Activated naive CD8-positive, alpha-beta T cell treated with anti-CD3 and anti-CD28 coated beads, Interleukin-2, amount 50 U/mL, for 24 hours (primary cell): ENCODE measurements around the gene IQCK.

Experiments used
- ATAC-seq: fragments of 150-1000 bp; cut with Tn5 transposase; one replicate; pipeline ENCODE4 v1.10.0; 2021
- DNase-seq: peaks from one replicate; pipeline ENCODE4 v3.0.0; 2021
- H3K27ac Mint-ChIP-seq: one replicate; pipeline ENCODE4 v1.8.0; 2021; ENCODE audit warnings: mild to moderate bottlenecking, mixed read lengths
- H3K27me3 Mint-ChIP-seq: one replicate; pipeline ENCODE4 v1.8.0; 2021; ENCODE audit warnings: mixed read lengths
- H3K36me3 Mint-ChIP-seq: one replicate; pipeline ENCODE4 v1.8.0; 2021; ENCODE audit warnings: low read depth, mixed read lengths
- H3K4me1 Mint-ChIP-seq: one replicate; pipeline ENCODE4 v1.8.0; 2021; ENCODE audit warnings: mixed read lengths
- H3K4me3 Mint-ChIP-seq: one replicate; pipeline ENCODE4 v1.8.0; 2021; ENCODE audit warnings: mild to moderate bottlenecking, moderate library complexity, mixed read lengths
- H3K9me3 Mint-ChIP-seq: one replicate; pipeline ENCODE4 v1.8.0; 2021; ENCODE audit warnings: mixed read lengths

IQCK gene

GRCh38 chr16:19805459-19806162 is 87.5 kb downstream of the IQCK start:
- peaks cover 13% of the 10 kb centered on the region for H3K9me3 Mint-ChIP-seq
- no peak overlapping the region for H3K27ac Mint-ChIP-seq
- DNase-seq (no peak), ATAC-seq (no peak)
- peaks cover 13% of the 10 kb centered on the region for H3K4me1 Mint-ChIP-seq
- H3K27me3 Mint-ChIP-seq: no peaks in the 10 kb centered on the region
- no peaks in the 10 kb centered on the region for H3K36me3 Mint-ChIP-seq
- H3K4me3 Mint-ChIP-seq: no peak overlapping the region

- Mint-ChIP-seq H3K4me1 (peaks cover 13% of the 10 kb centered on the region), H3K36me3 (no peaks in the 10 kb centered on the region), H3K9me3 (peaks cover 16% of the 10 kb centered on the region), H3K27me3 (no peaks in the 10 kb centered on the region), H3K27ac (no peak overlapping the region), H3K4me3 (no peak overlapping the region)
- no peak for ATAC-seq
- no peak for DNase-seq
Measured at GRCh38 chr16:19808061-19808641, 90.1 kb downstream of the IQCK start.

- Mint-ChIP-seq H3K4me3 (no peak overlapping the region), H3K27me3 (no peaks in the 10 kb centered on the region), H3K27ac (no peak overlapping the region), H3K9me3 (peaks cover 19% of the 10 kb centered on the region), H3K4me1 (peaks cover 10% of the 10 kb centered on the region), H3K36me3 (no peaks in the 10 kb centered on the region)
- ATAC-seq: no peak
- no peak for DNase-seq
Measured at GRCh38 chr16:19809121-19809635, 91.1 kb downstream of the IQCK start.

DNA sequence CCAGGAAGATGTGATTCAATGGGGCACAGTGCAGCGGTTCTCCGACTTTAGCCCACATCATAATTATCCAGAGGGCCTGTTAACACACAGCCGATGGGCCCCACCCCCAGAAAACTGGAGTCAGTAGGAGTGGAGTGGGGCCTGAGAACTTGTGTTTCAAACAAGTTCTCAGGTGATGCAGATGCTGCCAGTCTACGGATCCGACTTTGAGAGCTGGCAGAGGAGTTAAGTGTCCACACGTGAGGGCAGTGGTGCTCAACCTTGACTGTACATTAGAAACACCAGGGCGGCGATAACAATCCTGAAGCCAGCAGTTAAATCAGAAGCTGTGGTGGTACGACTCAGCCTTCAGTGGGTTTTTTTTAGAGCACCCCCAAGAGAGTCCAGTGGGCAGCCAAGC is 91.6 kb downstream of the IQCK start:
- Mint-ChIP-seq H3K4me1 (peaks cover 6% of the 10 kb centered on the region), H3K4me3 (no peak overlapping the region), H3K9me3 (peaks cover 19% of the 10 kb centered on the region), H3K36me3 (no peaks in the 10 kb centered on the region), H3K27ac (no peak overlapping the region), H3K27me3 (no peaks in the 10 kb centered on the region)
- DNase-seq (no peak), ATAC-seq (no peak)

GRCh38 chr16:19810817-19811731 is 93.0 kb downstream of the IQCK start:
- Mint-ChIP-seq H3K36me3 (no peaks in the 10 kb centered on the region), H3K27ac (no peak overlapping the region), H3K9me3 (peaks cover 7% of the 10 kb centered on the region), H3K4me1 (no peaks in the 10 kb centered on the region), H3K27me3 (no peaks in the 10 kb centered on the region), H3K4me3 (no peak overlapping the region)
- no peak for ATAC-seq
- no peak for DNase-seq

DNA sequence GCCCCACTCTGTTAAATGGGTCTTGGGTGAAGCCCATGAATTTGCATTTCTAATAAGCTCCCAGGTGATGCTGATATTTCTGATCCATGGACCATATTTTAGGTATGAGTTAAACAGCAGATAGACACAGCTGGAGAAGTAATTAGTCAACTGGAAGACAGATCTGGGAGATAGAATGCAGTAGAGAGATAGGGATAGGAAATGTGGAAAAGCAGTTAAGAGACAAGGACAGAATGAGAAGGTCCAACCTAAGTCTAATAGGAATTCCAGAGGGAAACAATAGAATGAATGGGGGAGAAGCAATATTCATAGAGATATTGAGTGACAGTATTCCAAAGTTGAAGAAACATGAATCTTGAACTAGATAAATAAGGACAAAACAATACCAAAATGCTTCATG is 94.9 kb downstream of the IQCK start:
- H3K27ac Mint-ChIP-seq: no peak overlapping the region
- H3K36me3 Mint-ChIP-seq: no peaks in the 10 kb centered on the region
- DNase-seq: no peak
- no peaks in the 10 kb centered on the region for H3K4me1 Mint-ChIP-seq
- ATAC-seq: no peak
- peaks cover 6% of the 10 kb centered on the region for H3K9me3 Mint-ChIP-seq
- H3K27me3 Mint-ChIP-seq: no peaks in the 10 kb centered on the region
- H3K4me3 Mint-ChIP-seq: no peak overlapping the region

DNA sequence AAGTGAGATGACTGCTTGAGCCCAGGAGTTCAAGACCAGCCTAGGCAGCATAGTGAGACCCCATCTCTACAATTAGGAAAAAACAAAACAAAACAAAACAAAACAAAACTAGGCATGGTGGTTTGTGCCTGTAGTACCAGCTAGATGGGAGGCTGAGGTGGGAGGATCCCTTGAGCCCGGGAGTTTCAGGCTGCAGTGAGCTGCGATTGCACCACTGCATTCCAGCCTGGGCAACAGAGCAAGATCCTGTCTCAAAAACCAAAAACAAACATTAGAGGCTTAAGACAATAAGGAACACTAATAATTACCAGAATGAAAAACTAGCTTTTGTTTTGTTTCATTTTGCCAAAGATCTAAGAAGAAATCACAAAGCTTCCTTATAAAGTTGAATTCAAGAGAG is 97.3 kb downstream of the IQCK start:
- Mint-ChIP-seq H3K27ac (no peak overlapping the region), H3K4me1 (no peaks in the 10 kb centered on the region), H3K36me3 (no peaks in the 10 kb centered on the region), H3K27me3 (no peaks in the 10 kb centered on the region), H3K9me3 (peaks cover 6% of the 10 kb centered on the region), H3K4me3 (no peak overlapping the region)
- ATAC-seq (no peak), DNase-seq (no peak)

- ATAC-seq (no peak), DNase-seq (no peak)
- H3K27ac Mint-ChIP-seq: no peak overlapping the region
- H3K9me3 Mint-ChIP-seq: peaks cover 6% of the 10 kb centered on the region
- H3K4me1 Mint-ChIP-seq: no peaks in the 10 kb centered on the region
- H3K27me3 Mint-ChIP-seq: no peaks in the 10 kb centered on the region
- H3K36me3 Mint-ChIP-seq: no peaks in the 10 kb centered on the region
- no peak overlapping the region for H3K4me3 Mint-ChIP-seq
Measured at GRCh38 chr16:19817122-19817521, 99.1 kb downstream of the IQCK start.

DNA sequence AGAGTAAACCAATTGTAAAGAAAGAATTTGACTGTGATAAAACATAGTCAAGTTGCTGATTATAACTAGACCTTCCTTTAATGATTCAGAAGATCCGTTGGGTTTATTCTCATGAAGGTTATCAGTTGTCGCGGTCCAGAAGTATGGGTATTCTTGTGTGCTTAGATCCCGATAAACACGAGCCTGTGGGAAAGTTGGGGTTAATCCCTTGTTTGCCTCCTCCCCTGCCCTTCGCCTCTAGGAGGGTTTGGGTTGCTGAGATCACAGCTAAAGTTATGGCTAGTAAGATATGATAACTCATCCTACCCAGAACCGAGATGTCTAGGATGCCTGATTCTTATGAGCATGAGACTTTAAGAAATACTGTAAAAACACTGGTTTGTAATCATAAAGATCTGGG is 99.8 kb downstream of the IQCK start:
- no peaks in the 10 kb centered on the region for H3K4me1 Mint-ChIP-seq
- H3K27me3 Mint-ChIP-seq: no peaks in the 10 kb centered on the region
- H3K4me3 Mint-ChIP-seq: no peak overlapping the region
- no peak for ATAC-seq
- no peaks in the 10 kb centered on the region for H3K36me3 Mint-ChIP-seq
- DNase-seq: no peak
- no peak overlapping the region for H3K27ac Mint-ChIP-seq
- peaks cover 6% of the 10 kb centered on the region for H3K9me3 Mint-ChIP-seq

- ATAC-seq: no peak
- H3K4me1 Mint-ChIP-seq: no peaks in the 10 kb centered on the region
- H3K4me3 Mint-ChIP-seq: no peak overlapping the region
- H3K36me3 Mint-ChIP-seq: no peaks in the 10 kb centered on the region
- no peak for DNase-seq
- H3K9me3 Mint-ChIP-seq: no peaks in the 10 kb centered on the region
- H3K27ac Mint-ChIP-seq: no peak overlapping the region
- no peaks in the 10 kb centered on the region for H3K27me3 Mint-ChIP-seq
Measured at GRCh38 chr16:19822533-19822932, 104.5 kb downstream of the IQCK start.

- H3K4me3 Mint-ChIP-seq: no peak overlapping the region
- no peak overlapping the region for H3K27ac Mint-ChIP-seq
- H3K27me3 Mint-ChIP-seq: no peaks in the 10 kb centered on the region
- no peaks in the 10 kb centered on the region for H3K36me3 Mint-ChIP-seq
- DNase-seq: no peak
- ATAC-seq: no peak
- no peaks in the 10 kb centered on the region for H3K4me1 Mint-ChIP-seq
- no peaks in the 10 kb centered on the region for H3K9me3 Mint-ChIP-seq
Measured at GRCh38 chr16:19823322-19823721, 105.3 kb downstream of the IQCK start.

GRCh38 chr16:19824216-19824615 is 106.1 kb downstream of the IQCK start:
- Mint-ChIP-seq H3K4me3 (no peak overlapping the region), H3K27ac (no peak overlapping the region), H3K36me3 (no peaks in the 10 kb centered on the region), H3K4me1 (no peaks in the 10 kb centered on the region), H3K27me3 (no peaks in the 10 kb centered on the region), H3K9me3 (no peaks in the 10 kb centered on the region)
- ATAC-seq (no peak), DNase-seq (no peak)

- H3K27me3 Mint-ChIP-seq: no peaks in the 10 kb centered on the region
- no peak overlapping the region for H3K4me3 Mint-ChIP-seq
- no peak overlapping the region for H3K27ac Mint-ChIP-seq
- ATAC-seq: no peak
- no peak for DNase-seq
- no peaks in the 10 kb centered on the region for H3K9me3 Mint-ChIP-seq
- H3K36me3 Mint-ChIP-seq: no peaks in the 10 kb centered on the region
- H3K4me1 Mint-ChIP-seq: no peaks in the 10 kb centered on the region
Measured at GRCh38 chr16:19829844-19830692, 112.0 kb downstream of the IQCK start.

DNA sequence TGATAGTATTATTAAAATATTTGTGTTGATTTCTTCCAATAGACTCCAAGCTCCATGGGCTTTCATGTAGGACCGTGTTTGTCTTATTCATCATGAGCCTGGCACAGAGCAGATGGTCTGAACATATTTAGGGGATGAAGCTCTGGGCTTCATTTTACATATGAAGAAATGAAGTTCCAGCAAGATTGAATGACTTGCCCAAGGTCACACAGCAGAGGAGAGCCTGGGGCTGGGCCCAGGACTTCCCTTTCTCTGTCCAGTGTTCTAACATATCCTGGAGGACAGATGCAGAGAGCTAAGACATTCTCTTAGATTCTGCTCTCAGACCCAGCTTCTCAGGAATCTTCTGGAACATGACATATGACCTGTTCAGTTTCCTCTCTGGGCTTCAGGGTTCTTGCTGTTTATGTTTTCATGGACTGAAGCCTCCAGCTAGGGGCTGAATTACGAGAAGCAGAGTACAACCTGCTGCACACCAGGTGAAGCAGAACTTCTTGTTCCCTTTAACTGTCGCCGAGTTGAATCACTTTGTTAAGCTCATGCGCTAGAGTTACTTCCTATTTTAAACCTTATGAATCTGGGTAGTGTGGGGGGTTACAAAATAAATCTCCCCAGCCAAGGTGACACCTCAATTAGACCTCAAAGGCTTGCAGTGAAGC is 113.0 kb downstream of the IQCK start:
- Mint-ChIP-seq H3K27me3 (no peaks in the 10 kb centered on the region), H3K36me3 (no peaks in the 10 kb centered on the region), H3K4me3 (no peak overlapping the region), H3K9me3 (no peaks in the 10 kb centered on the region), H3K4me1 (no peaks in the 10 kb centered on the region), H3K27ac (no peak overlapping the region)
- no peak for DNase-seq
- no peak for ATAC-seq
